Endothelial cell of umbilical vein (primary cell): ENCODE data around the gene OLFM1. TPM values are rescaled to one million over a fixed set of nuclear protein-coding genes. Genes with fewer than 3 reads are reported as not detected.

Experiments used
- BruUV-seq: library from RNA; stranded (reverse); fragments of 400-500 nt; replicated peaks from 2 replicates; lab custom pipeline; 2021; lab: Mats Ljungman, UMichigan
- CTCF ChIA-PET: fragments of 300-600, 350-600 bp; sonication (Branson Sonifier 250); formaldehyde crosslinking; loops from one replicate; lab custom pipeline; 2021; ENCODE audit warnings: antibody characterized with exemption, inconsistent platforms; lab: Charles Lee
- POLR2A ChIA-PET: fragments of 300-600, 350-600 bp; sonication (Branson Sonifier 250); formaldehyde crosslinking; loops from one replicate; lab custom pipeline; 2021; ENCODE audit warnings: antibody characterized with exemption, inconsistent platforms; lab: Charles Lee
- DNase-seq: peaks from one replicate; pipeline ENCODE4 v3.0.0-alpha.2; 2011; ENCODE audit warnings: low read depth, low spot score
- FAIRE-seq: peaks from 2 replicates; lab custom pipeline; 2011; peaks lifted over from hg19 to GRCh38; lab: Jason Lieb, UNC
- H2AFZ ChIP-seq: 2 replicates; pipeline ENCODE4 v1.6.0; 2012; ENCODE audit warnings: low read depth, low read length, control low read depth, inconsistent platforms
- H3K27ac ChIP-seq: 2 replicates; pipeline ENCODE4 v1.5.1; 2011; ENCODE audit warnings: low read depth, mild to moderate bottlenecking, control low read depth, low read length, moderate library complexity; ENCODE audit not compliant: insufficient read depth
- H3K27me3 ChIP-seq, 2 experiments: 2 replicates each; pipeline versions ENCODE4 v1.6.0 to v1.6.1; 2011; ENCODE audit warnings: low read length in 2 of 2, mixed read lengths in 1 of 2; ENCODE audit not compliant: control insufficient read depth in 2 of 2, insufficient read depth in 2 of 2
- H3K36me3 ChIP-seq, 2 experiments: 2 replicates in 1 of 2; 3 replicates in 1 of 2; pipeline ENCODE4 v1.5.1; 2011; ENCODE audit warnings: low read length in 2 of 2, mild to moderate bottlenecking in 1 of 2, moderate library complexity in 1 of 2; ENCODE audit not compliant: control insufficient read depth in 2 of 2, insufficient read depth in 2 of 2; ENCODE audit errors: extremely low read depth in 1 of 2
- H3K4me1 ChIP-seq: 3 replicates; pipeline ENCODE4 v1.5.1; 2011; ENCODE audit warnings: mild to moderate bottlenecking, low read length; ENCODE audit not compliant: control insufficient read depth, insufficient read depth; ENCODE audit errors: extremely low read depth
- H3K4me2 ChIP-seq: 2 replicates; pipeline ENCODE4 v1.6.1; 2011; ENCODE audit warnings: low read length, control low read depth, mixed read lengths; ENCODE audit not compliant: insufficient read depth
- H3K4me3 ChIP-seq, 3 experiments: fragments of 200-600 bp in 1 of 3; sonication (generic), shearing (Covaris generic) in 1 of 3; replicated peaks in 1 of 3; 2 replicates each; pipeline ENCODE4 v1.5.1; 2011 to 2016; ENCODE audit warnings: control low read depth in 3 of 3, low read length in 3 of 3, mild to moderate bottlenecking in 2 of 3, inconsistent platforms in 1 of 3, low read depth in 1 of 3, moderate library complexity in 1 of 3; ENCODE audit not compliant: insufficient read depth in 1 of 3
- H3K79me2 ChIP-seq: 2 replicates; pipeline ENCODE4 v1.6.0; 2012; ENCODE audit warnings: low read length, inconsistent platforms; ENCODE audit not compliant: control insufficient read depth, insufficient read depth
- H3K9ac ChIP-seq: replicated peaks from 2 replicates; pipeline ENCODE3; 2011; ENCODE audit warnings: low read length, control low read depth; ENCODE audit not compliant: insufficient read depth; ENCODE audit errors: extremely low read depth
- H3K9me1 ChIP-seq: replicated peaks from 3 replicates; pipeline ENCODE4 v1.6.0; 2011; ENCODE audit warnings: mild to moderate bottlenecking, low read length; ENCODE audit not compliant: control insufficient read depth, insufficient read depth; ENCODE audit errors: extremely low read depth
- H3K9me3 ChIP-seq: replicated peaks from 2 replicates; pipeline ENCODE4 v1.5.1; 2012; ENCODE audit warnings: low read length, inconsistent platforms; ENCODE audit not compliant: control insufficient read depth, insufficient read depth
- H4K20me1 ChIP-seq: replicated peaks from 2 replicates; pipeline ENCODE3; 2011; ENCODE audit warnings: mild to moderate bottlenecking, low read length; ENCODE audit not compliant: control insufficient read depth, insufficient read depth; ENCODE audit errors: extremely low read depth
- CTCF ChIP-seq, 2 donors: IDR thresholded peaks; 1 replicate in 1 of 2; 2 replicates in 1 of 2; pipeline ENCODE4 v1.5.1; 2011; ENCODE audit warnings: low read length in 2 of 2, mild to moderate bottlenecking in 2 of 2, moderate library complexity in 2 of 2, control low read depth in 1 of 2, inconsistent platforms in 1 of 2, low read depth in 1 of 2; ENCODE audit not compliant: insufficient read depth in 1 of 2; ENCODE audit errors: extremely low read depth in 1 of 2
- EZH2 ChIP-seq: IDR thresholded peaks from 2 replicates; pipeline ENCODE4 v1.6.1; 2012; ENCODE audit warnings: borderline replicate concordance, low read depth, mild to moderate bottlenecking, moderate library complexity, low read length, inconsistent platforms; ENCODE audit not compliant: severe bottlenecking
- FOS ChIP-seq: IDR thresholded peaks from 2 replicates; pipeline ENCODE4 v1.6.1; 2011; ENCODE audit warnings: mild to moderate bottlenecking, low read length, moderate library complexity, borderline replicate concordance; ENCODE audit not compliant: insufficient read depth
- GATA2 ChIP-seq: IDR thresholded peaks from 2 replicates; pipeline ENCODE4 v1.7.0; 2011; ENCODE audit warnings: low read depth, mild to moderate bottlenecking, moderate library complexity, mixed read lengths, low read length; ENCODE audit not compliant: insufficient read length, insufficient read depth
- JUN ChIP-seq: IDR thresholded peaks from 2 replicates; pipeline ENCODE4 v1.6.1; 2011; ENCODE audit warnings: borderline replicate concordance, low read depth; ENCODE audit not compliant: insufficient read length, insufficient read depth
- MYC ChIP-seq: IDR thresholded peaks from one replicate; pipeline ENCODE4 v1.6.1; 2011; ENCODE audit warnings: mild to moderate bottlenecking, low read depth, low read length
- POLR2A ChIP-seq: IDR thresholded peaks from 2 replicates; pipeline ENCODE4 v1.6.1; 2012; ENCODE audit warnings: low read depth, mild to moderate bottlenecking, control low read depth, low read length
- POLR2AphosphoS5 ChIP-seq: IDR thresholded peaks from 2 replicates; pipeline ENCODE4 v1.6.1; 2012; ENCODE audit warnings: low read depth, mild to moderate bottlenecking, control low read depth, low read length, moderate library complexity; ENCODE audit not compliant: insufficient read depth
- dilution Hi-C: fragments of 300-500 bp; cut with MboI; formaldehyde crosslinking; loops from one replicate; pipeline ENCODE4 v1.15.0; 2019; ENCODE audit warnings: low sequenced_read_pairs; ENCODE audit not compliant: extremely low pct_ligation_motif_present
- intact Hi-C: fragments of 100-400 bp; cut with micrococcal nuclease; formaldehyde crosslinking; loops from one replicate; pipeline ENCODE4 v1.10.0; 2022
- polyA plus RNA-seq, 4 experiments: library from polyadenylated mRNA; depleted of rRNA in 3 of 4; stranded (reverse) in 3 of 4; unstranded in 1 of 4; fragments of >200 nt; gene quantifications; 2 replicates each; pipeline versions ENCODE4 v1.2.1 to v1.2.3, GENCODE V29; 2011 to 2012; ENCODE audit warnings: missing spikeins in 1 of 4
- total RNA-seq: library from RNA; stranded (reverse); gene quantifications from 2 replicates; pipeline ENCODE4 v1.2.3, GENCODE V29; 2021
- TF ChIP-seq, protein P1 (sequence below): IDR thresholded peaks from 2 replicates; pipeline ENCODE4 v1.6.1; 2011; ENCODE audit not compliant: insufficient read depth, insufficient read length

OLFM1 gene
- total and polyA plus RNA-seq, 2 donors (not counting 3 experiments of a cell fraction or from before 2014, with no cell fraction given) = 0.07 to 0.95 TPM

DNA sequence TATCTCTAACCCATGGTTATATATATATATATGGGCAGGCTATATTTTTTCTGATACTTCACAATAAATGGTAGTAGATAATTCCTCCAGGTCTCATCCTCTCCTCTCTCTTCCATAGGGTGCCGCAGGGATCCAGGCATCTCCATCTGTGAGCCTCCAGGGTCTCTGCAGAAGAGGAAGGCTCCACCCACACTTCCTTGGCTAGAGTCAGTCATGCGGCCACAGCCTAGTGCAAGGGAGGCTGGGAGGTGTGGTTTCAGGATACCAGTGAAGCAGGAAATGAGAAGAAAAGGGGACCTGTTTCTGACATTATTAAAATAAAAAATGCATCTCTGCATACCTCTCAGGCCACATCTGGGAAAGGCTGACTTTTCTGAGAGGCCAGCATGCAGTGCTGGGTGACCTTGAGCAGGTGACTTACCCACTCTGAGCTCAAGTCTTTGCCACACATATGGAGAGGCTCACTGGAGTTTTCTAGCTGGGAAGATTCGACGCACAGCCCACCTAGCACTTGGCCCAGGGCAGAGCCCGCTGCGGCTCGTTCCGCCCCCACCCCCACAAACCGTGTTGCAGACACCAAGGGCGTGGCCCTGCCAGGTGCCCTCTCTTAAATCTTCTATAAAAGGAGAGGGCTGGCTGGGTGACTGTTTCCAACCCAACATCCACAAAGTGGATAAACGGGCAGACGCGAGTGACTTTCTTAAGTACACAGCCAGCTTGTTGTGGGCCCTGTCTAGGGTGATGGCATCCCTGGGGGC lies 47.9 kb downstream of the OLFM1 start:
- Histone ChIP-seq H3K4me1 (no peaks in the 10 kb centered on the region), H3K79me2 (no peaks in the 10 kb centered on the region), H3K9ac (no peak overlapping the region), H2AFZ (no peak overlapping the region), H3K4me3 (no peak overlapping the region), H3K27ac (no peak overlapping the region), H3K9me3 (peaks cover 3% of the 10 kb centered on the region), H3K27me3 (no peaks in the 10 kb centered on the region), H3K36me3 (no peaks in the 10 kb centered on the region), H3K4me2 (no peak overlapping the region), H3K9me1 (no peaks in the 10 kb centered on the region), H4K20me1 (no peaks in the 10 kb centered on the region)
- BruUV-seq = no TSS peak
- TF ChIP-seq GATA2 = no peak
- TF ChIP-seq POLR2AphosphoS5 = no peak
- no peak for TF ChIP-seq EZH2
- no peak for TF ChIP-seq FOS
- TF ChIP-seq, protein P1, sequence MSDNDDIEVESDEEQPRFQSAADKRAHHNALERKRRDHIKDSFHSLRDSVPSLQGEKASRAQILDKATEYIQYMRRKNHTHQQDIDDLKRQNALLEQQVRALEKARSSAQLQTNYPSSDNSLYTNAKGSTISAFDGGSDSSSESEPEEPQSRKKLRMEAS = no peak
- TF ChIP-seq JUN = no peak
- TF ChIP-seq CTCF (IDR thresholded peaks at IDR 0.05; ENCODE audit: extremely low read depth in 1 of 2, insufficient read depth in 1 of 2, low read depth in 1 of 2, low read length in 2 of 2) = no peak
- TF ChIP-seq MYC = no peak
- TF ChIP-seq POLR2A = no peak
- POLR2A ChIA-PET = no interaction called here
- no peak for DNase-seq
- dilution Hi-C loops (no loop called here), intact Hi-C loops (no loop called here)
- CTCF ChIA-PET = no interaction called here
- no peak for FAIRE-seq
